A673 (cell line): ENCODE measurements around the gene DNAJB13.

Experiments used
- CTCF ChIP-seq: fragments of 300-800, 200-600 bp; sonication (generic); conservative IDR thresholded peaks from 2 replicates; pipeline ENCODE4 v1.5.1; 2017; ENCODE audit warnings: low read depth, mild to moderate bottlenecking, antibody characterized with exemption, low read length, moderate library complexity, mixed read lengths
- EZH2 ChIP-seq: fragments of 200-600 bp; sonication (generic); IDR thresholded peaks from 2 replicates; pipeline ENCODE4 v1.6.1; 2017; ENCODE audit warnings: borderline replicate concordance, low read depth, mild to moderate bottlenecking, mixed read lengths, antibody characterized with exemption, low read length; ENCODE audit not compliant: poor library complexity, severe bottlenecking

GRCh38 chr11:74009230-74009547 is 58.4 kb downstream of the DNAJB13 start:
- TF ChIP-seq CTCF (no peak), EZH2 (no peak)
